NB4 (cell line): ENCODE data around the gene ARHGEF17.
"Not testable (repeated sequence)": the region's sequence is repeated elsewhere in the genome, so short reads cannot be mapped to it uniquely, and the experiment has no call there.

Experiments used
- DNase-seq: peaks from one replicate; pipeline ENCODE4 v3.0.0; 2010; ENCODE audit warnings: low read depth
- H3K4me3 ChIP-seq: one replicate; pipeline ENCODE4 v1.5.1; 2011; ENCODE audit warnings: mild to moderate bottlenecking, low read depth, low read length, moderate library complexity
- CTCF ChIP-seq: IDR thresholded peaks from one replicate; pipeline ENCODE4 v1.5.1; 2012; ENCODE audit warnings: low read depth, low read length
- MAX ChIP-seq: IDR thresholded peaks from 2 replicates; pipeline ENCODE4 v1.6.1; 2011; ENCODE audit warnings: low read depth, low read length
- MYC ChIP-seq: IDR thresholded peaks from 2 replicates; pipeline ENCODE4 v1.6.1; 2011; ENCODE audit warnings: low read depth, low read length
- POLR2A ChIP-seq: IDR thresholded peaks from 2 replicates; pipeline ENCODE4 v1.6.1; 2011; ENCODE audit warnings: mild to moderate bottlenecking; ENCODE audit not compliant: insufficient read length; ENCODE audit errors: extremely low read depth

The ARHGEF17 gene

GRCh38 chr11:73268671-73269271 lies 39.3 kb upstream of the ARHGEF17 start:
- no peak overlapping the region for H3K4me3 ChIP-seq
- TF ChIP-seq POLR2A (no peak), CTCF (no peak), MAX (no peak), MYC (no peak)
- DNase-seq, result no peak

GRCh38 chr11:73269459-73270015 lies 38.5 kb upstream of the ARHGEF17 start:
- TF ChIP-seq MYC (no peak), MAX (no peak), POLR2A (no peak), CTCF (no peak)
- H3K4me3 ChIP-seq, result no peak overlapping the region
- DNase-seq, result no peak

GRCh38 chr11:73270016-73270854 lies 37.8 kb upstream of the ARHGEF17 start:
- no peak overlapping the region for H3K4me3 ChIP-seq
- TF ChIP-seq POLR2A (no peak), MAX (no peak)
- DNase-seq, result peak; percentile 73

- H3K4me3 ChIP-seq, result no peak overlapping the region
- DNase-seq, result no peak
- TF ChIP-seq MAX (no peak), MYC (no peak), POLR2A (no peak), CTCF (no peak)
Observed at GRCh38 chr11:73270855-73271477, 37.1 kb upstream of the ARHGEF17 start.

GRCh38 chr11:73271478-73271865 lies 36.6 kb upstream of the ARHGEF17 start:
- DNase-seq, H3K4me3 ChIP-seq: not testable (repeated sequence)

- DNase-seq, result peak; percentile 98
- peak within 1 kb of the TSS; percentile 70 for H3K4me3 ChIP-seq
- no peak for TF ChIP-seq POLR2A
- TF ChIP-seq CTCF, result peak; percentile 8
- peak; percentile 52; the same call in 1 of the 2 replicates for TF ChIP-seq MYC
- peak; percentile 66 for TF ChIP-seq MAX
Observed at GRCh38 chr11:73271936-73272679, 36.0 kb upstream of the ARHGEF17 start, which contains the start of gene P2RY6. P2RY6 (plus strand) TSS chr11:73272338; CDS start chr11:73296519, 24,181 bp downstream.
